GM21576 (cell line): Measurements from ENCODE around the gene PON3.

Experiments used
- ATAC-seq: cut with Tn5 transposase; IDR thresholded peaks from one replicate; pipeline ENCODE4 v1.9.1; 2021; ENCODE audit warnings: mild to moderate bottlenecking, moderate library complexity; ENCODE audit not compliant: unreplicated experiment

Gene PON3

DNA sequence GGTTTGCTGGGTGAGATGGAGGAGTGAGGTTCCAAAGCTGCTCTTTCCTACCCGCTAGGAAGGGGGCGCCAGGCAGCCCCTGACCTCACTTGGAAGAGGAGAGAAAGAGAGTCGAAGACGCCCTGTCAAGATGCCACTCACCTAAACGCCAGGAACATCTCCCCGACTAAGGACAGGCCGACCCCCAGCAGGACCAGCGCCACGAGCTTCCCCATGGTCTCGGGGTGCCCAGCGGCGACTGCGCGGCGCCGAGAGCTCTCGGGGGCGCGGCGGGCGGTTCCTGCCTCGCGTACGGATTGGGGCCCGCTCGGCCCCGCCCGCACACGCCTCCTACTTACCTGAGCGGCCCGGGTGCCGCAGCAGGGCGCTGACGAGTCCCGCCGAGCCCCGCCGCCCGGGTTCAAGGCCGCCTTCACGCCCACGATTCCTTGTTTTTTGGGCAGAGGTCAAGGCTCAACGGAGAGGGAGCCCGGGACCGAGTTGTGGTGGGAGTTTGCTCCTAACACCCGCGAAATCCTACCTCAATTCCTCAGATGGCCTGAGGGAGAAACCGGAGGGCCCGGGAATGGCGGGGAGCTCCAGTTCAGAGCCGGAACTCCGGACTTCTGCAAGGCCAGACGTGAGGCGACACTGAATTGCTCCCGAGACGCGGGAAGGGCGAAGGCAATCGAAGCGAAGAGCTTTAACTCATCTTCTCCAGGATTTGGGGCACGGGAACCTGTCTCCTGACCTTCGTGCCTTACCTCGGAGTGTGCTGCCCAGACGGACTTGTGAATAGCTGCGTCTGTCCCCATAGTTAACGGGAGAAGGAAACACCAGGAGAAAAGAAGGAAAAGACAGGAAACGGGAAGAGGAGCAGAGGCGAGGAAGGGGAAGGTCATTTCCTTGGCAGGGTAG is at the start of gene PON3:
Gene PON3 (minus strand): TSS at position 240 of the 897 bp plus-strand sequence. CDS start 25 bp downstream, at position 215.
- no peak for ATAC-seq

GRCh38 chr7:95444796-95445195 is 48.6 kb upstream of the PON3 start:
- ATAC-seq = no peak

GRCh38 chr7:95441042-95441823 is 45.1 kb upstream of the PON3 start:
- no peak for ATAC-seq

DNA sequence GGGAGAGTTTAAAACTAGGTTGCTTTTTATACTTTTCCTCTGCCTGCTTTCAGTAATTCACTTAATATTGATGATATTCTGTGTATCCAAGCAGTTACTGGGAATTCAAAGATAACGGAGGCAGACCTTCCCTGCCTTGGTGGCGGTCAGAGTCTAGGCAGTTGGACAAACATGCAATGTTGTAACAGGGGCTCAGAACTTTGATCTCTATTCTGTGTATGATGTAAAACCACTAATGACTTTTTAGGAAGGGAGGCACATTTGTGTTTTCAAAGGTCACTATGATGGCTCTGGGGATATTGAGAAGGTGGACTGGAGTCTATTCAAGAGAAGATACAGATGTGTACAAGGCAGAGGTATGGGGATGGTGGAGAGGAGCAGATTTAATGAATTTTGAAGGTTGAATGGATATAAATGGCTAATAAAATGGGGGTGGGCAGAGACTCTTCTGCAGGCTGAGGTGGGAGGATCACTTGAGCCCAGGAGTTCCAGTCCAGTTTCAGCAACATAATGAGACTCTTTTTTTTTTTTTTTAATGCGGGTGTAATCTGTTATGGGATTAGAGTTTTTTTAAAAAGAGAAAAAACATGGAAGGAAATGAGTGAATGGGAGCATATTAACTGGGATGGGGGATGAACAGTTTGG is 44.3 kb upstream of the PON3 start:
- ATAC-seq = no peak

- ATAC-seq = no peak
Observed at GRCh38 chr7:95436407-95436806, 40.2 kb upstream of the PON3 start.

- no peak for ATAC-seq
Observed at GRCh38 chr7:95435422-95435780, 39.2 kb upstream of the PON3 start.

GRCh38 chr7:95434557-95435421 is 38.6 kb upstream of the PON3 start, which contains the start of gene PON2:
Gene PON2, minus strand, starts transcription at chr7:95435028. Its CDS starts 77 bp downstream, at chr7:95434951.
- peak; percentile 94 for ATAC-seq

DNA sequence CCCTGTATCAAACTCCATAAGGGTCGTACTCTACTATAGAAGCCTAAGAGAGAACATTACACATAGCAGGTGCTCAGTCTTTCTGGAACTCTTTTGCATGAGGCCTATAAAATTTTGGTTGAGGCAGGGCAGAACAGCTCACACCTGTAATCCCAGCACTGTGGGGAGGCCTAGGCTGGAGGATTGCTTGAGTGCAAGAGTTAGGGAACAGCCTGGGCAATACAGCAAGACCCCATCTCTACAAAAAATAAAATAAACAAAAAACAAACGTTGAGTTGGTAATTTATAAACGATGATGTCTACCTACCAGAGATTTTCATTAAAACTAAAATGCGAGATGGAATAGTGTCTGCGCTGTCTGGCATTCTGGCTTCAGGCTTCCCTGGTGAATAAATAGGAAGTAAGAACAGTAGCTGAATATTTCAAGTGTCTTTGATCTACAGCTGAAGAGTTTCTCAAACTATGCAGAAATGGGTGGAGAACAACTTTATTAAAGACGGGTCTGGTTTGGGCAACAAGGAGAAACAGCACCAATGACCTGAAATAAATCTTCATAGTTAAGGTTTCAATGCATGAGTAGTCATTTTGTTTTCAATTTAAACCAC is 37.9 kb upstream of the PON3 start:
- ATAC-seq = no peak

DNA sequence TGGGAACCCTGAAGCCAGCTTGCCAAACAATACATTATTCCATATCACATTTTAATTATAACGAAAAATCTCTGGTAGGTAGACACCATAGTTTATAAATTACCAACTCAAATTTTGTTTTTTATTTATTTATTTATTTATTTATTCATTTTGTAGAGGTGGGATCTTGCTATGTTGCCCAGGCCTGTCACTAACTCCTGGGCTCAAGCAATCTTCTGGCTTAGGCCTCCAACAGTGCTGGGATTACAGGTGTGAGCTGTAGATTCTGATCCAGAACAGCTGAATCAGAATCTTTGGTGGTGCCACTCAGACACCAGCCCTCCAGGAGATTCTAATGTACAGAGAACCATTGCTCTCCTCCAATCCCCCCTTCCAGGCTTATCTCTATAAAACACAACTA is 37.0 kb upstream of the PON3 start:
- ATAC-seq = no peak

- no peak for ATAC-seq
Observed at GRCh38 chr7:95432606-95433005, 36.4 kb upstream of the PON3 start.

GRCh38 chr7:95430864-95431263 is 34.7 kb upstream of the PON3 start:
- ATAC-seq = no peak

- ATAC-seq = no peak
Observed at GRCh38 chr7:95429241-95429990, 33.2 kb upstream of the PON3 start.

DNA sequence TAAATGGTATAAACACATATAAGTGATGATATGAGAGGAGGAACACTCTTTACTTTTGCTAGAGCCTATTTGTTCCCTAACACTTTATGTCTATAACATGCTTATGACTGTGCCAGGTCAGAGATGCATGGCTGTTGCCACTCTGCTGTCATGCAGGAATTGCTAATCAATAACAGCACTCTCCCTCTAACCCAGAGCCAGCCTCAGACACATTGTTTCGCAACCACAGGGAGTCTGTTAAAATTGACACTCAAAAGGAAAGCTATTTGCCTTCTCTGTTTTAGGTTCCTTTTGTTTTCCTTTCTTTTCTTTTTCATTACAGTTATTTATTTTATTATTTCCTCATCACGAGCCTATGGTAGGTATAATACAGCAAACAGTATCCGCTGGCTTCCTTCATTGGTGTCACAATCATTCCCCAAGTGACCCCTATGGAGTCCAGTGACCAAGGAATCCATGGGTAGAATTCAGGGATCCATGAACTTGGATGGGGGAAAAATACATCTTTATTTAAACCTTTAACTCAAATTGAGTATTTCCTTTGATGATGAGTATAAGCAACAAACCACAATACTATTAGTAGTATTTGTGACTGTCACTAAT is 31.8 kb upstream of the PON3 start:
- no peak for ATAC-seq

DNA sequence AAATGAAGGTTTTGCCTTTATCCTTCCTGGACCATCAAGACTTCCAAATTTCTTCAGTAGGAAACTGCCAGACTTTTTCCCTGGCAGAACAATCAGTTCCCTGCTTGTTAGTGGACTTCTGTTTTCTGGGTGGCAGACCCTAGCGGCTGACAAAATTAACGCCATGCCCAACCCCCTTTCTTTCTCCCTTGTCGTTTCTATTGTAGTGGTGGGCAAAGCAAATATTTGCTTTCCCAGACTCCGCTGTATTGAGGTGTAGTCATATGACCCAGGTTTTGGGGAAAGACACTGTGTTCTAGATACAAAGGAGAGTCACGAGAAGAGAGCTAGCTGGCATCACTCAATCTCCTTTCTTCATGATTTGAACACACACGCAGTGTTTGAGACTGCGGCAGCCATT is 31.0 kb upstream of the PON3 start:
- ATAC-seq = no peak

DNA sequence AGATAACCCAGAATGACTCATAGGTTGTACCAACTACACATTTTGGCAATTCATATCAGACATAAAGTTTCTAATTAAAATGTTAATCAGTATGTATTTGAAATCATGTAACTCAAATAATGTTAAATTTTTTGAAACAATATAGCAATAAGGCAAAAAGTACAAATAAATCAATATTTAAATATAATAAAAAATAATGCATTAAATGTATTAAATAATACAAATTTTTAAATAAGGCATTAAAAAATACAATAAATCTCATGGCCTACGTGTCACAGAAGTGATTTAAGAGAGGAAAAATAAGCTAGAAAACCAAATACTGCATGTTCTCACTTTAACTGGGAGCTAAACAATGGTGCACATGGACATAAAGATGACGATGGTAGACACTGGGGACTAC is 29.5 kb upstream of the PON3 start:
- ATAC-seq = no peak

- ATAC-seq = no peak
Observed at GRCh38 chr7:95424716-95425115, 28.5 kb upstream of the PON3 start.

DNA sequence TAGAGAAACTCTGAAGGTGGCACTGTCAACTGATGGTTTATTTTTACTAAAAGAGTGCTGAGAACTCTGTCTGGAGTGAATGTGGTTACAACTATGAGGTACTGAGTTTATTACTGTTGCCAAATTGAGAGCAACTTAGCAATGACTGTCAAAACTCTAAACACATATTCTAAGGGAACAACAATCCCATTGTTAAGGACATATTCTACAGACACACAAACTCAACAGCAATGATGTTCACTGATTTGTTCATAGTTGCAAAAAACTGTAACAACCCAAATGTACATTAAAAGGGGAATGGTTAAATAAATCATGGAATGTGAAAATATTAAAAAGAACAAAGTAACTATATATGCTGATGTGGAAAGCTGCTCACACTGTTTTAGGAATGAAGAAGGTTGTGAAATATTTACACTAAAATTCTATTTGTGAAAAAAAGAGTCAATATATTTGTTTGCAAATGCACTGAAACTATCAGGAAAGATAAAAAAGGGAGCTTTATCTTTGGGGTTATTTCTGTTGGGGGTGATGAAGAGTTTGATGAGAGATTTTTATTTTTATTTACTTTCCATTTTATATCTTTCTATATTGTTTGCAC is 25.8 kb upstream of the PON3 start:
- no peak for ATAC-seq

DNA sequence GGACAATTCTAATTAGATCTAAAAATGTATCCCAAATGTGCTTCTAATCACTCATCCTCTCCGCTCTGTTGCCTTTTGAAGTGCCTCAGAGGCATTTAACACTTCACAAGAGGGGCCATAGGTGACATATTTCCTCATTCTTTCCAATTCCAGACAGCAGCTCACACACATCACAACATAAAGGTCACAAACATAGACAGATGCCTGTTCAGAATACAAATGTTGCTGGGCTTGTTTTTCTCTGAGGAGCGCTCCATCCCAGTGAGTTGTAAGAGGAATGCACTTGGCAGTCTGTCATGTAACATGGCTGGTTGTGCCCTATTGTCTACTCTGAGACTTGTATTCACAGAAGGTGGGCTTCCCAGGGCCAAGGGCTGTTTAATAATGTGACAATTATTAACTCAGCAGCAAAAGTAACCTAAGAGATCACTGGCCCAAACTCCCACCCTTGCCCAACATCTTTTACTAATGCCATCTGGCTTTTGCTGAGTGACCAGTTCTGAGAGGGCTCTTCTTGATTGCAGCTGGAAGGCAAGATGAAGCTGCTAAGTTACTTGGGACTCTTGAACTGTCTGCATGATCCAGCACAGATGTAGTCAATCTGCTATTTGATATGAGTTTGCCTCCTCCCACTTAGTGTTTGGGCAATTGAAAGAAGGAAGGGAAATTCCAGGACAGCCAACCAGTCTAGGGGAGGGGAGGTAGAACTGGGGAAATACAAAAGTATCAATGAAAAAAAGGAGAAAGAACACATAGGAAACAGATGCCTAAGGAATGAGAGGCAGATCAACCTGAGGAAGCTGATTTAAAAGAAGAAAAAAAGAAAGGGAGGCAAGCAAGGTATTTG is 25.0 kb upstream of the PON3 start:
- no peak for ATAC-seq
